ENCODE measurements around the gene NEURL3. TPM values are rescaled to one million over a fixed set of nuclear protein-coding genes. Genes with fewer than 3 reads are reported as not detected.

Gene NEURL3
- total RNA-seq, 1 donor from 2014 or later: 0.75 TPM

GRCh38 chr2:96521219-96521618, 16.1 kb upstream of the NEURL3 start:
- peaks cover 57% of the 10 kb centered on the region for H3K4me1 Mint-ChIP-seq (ENCODE audit: low read depth)
- intact Hi-C loops (cut with micrococcal nuclease): loop anchor here (1.0 kb wide), 1 partner anchor 13 kb away; no protein-coding TSS in a partner anchor
- H3K9me3 Mint-ChIP-seq: peaks cover 17% of the 10 kb centered on the region
- H3K4me3 Mint-ChIP-seq: no peak overlapping the region
- H3K27ac Mint-ChIP-seq: peak overlapping the region; percentile 40
- no peaks in the 10 kb centered on the region for H3K27me3 Mint-ChIP-seq (ENCODE audit: insufficient read depth)
- no peak for DNase-seq (ENCODE audit: low spot score)
- peaks cover 13% of the 10 kb centered on the region for H3K36me3 Mint-ChIP-seq (ENCODE audit: low read depth)

DNA sequence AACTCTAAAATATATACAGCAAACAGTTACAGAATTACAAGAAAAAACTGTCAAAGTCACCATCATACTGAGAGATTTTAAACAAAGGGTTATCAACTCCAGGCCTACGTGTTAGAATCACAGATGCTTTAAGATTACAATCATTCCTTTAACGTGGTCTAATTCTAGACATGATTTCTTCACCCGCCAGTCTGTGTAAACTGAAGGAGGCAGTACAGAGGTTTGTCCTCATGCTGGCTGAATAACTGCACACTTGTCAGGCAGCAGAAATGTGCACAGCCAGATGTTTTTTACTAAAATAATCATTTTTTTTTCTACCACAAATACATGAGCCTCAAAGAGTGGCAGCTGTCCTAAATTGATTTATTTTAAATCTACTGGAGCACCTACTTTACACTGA, 15.5 kb upstream of the NEURL3 start:
- intact Hi-C loops (cut with micrococcal nuclease): loop anchor here (1.0 kb wide), 1 partner anchor 12 kb away; no protein-coding TSS in a partner anchor
- Mint-ChIP-seq H3K27me3 (ENCODE audit: insufficient read depth) (no peaks in the 10 kb centered on the region), H3K9me3 (peaks cover 22% of the 10 kb centered on the region), H3K36me3 (ENCODE audit: low read depth) (peaks cover 13% of the 10 kb centered on the region), H3K27ac (no peak overlapping the region), H3K4me3 (no peak overlapping the region), H3K4me1 (ENCODE audit: low read depth) (peaks cover 53% of the 10 kb centered on the region)
- DNase-seq (ENCODE audit: low spot score): no peak

DNA sequence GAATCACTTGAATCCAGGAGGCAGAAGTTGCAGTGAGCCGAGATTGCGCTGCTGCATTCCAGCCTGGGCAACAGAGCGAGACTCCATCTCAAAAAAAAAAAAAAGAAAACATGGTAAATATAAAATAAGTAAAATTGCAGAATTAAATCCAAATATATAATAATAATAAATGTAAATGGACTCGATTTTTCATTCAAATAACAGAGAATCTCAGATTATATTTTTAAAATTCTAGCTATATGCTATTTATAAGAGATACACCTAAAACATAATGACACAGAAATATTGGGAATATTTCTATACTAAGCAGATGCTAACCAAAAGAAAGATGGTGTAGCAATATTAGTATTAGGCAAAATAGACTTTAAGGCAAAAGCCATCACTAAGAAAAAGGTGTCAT, 15.1 kb upstream of the NEURL3 start:
- H3K9me3 Mint-ChIP-seq: peaks cover 22% of the 10 kb centered on the region
- peaks cover 13% of the 10 kb centered on the region for H3K36me3 Mint-ChIP-seq (ENCODE audit: low read depth)
- peaks cover 1% of the 10 kb centered on the region for H3K27me3 Mint-ChIP-seq (ENCODE audit: insufficient read depth)
- peaks cover 48% of the 10 kb centered on the region for H3K4me1 Mint-ChIP-seq (ENCODE audit: low read depth)
- DNase-seq (ENCODE audit: low spot score): no peak
- no peak overlapping the region for H3K27ac Mint-ChIP-seq
- H3K4me3 Mint-ChIP-seq: no peak overlapping the region
- intact Hi-C loops (cut with micrococcal nuclease): no loop called here

GRCh38 chr2:96517079-96517478, 11.9 kb upstream of the NEURL3 start:
- H3K27me3 Mint-ChIP-seq (ENCODE audit: insufficient read depth): peaks cover 2% of the 10 kb centered on the region
- H3K27ac Mint-ChIP-seq: no peak overlapping the region
- peaks cover 16% of the 10 kb centered on the region for H3K4me1 Mint-ChIP-seq (ENCODE audit: low read depth)
- H3K36me3 Mint-ChIP-seq (ENCODE audit: low read depth): peaks cover 13% of the 10 kb centered on the region
- DNase-seq (ENCODE audit: low spot score): no peak
- no peak overlapping the region for H3K4me3 Mint-ChIP-seq
- intact Hi-C loops (cut with micrococcal nuclease): no loop called here
- peaks cover 22% of the 10 kb centered on the region for H3K9me3 Mint-ChIP-seq

DNA sequence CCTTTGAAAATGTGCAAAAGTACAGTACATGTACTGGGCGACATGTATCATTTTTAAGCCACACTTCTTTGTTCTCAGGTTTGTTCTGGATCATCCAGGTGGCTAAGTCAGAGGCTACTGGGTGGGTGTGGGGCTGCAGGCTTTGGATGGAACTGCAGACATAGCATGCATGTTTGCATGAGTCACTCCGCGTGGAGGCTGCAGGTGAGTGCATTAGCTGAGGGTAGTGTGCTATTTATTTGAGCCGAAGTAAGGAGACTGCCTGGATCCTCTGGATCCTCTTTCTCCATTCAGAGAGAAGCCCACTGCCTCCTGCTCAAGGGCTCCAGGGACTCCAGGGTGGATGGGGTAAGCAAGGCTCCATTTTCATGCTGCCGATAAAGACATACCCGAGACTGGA, 9.4 kb upstream of the NEURL3 start:
- peaks cover 19% of the 10 kb centered on the region for H3K4me1 Mint-ChIP-seq (ENCODE audit: low read depth)

DNA sequence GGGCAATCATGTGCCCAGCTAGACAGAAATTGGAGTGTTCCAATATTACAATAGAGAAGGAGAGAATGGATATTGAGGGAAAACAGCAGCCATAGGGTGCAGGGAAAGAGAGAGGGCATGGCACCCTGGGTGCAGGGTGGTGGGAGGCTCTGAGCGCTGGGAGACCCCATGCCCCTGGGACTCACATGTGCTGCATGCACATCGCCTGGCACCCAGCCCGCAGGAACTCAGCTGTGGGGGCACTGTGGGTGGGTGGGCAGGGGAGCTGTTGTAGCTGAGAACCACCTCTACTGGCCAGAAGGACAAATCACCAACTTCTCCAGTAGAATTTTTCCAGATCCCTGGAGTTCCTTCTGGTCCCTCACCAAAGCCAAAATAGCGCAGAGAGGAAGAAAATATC, 7.2 kb upstream of the NEURL3 start:
- Mint-ChIP-seq H3K4me1 (ENCODE audit: low read depth) (peaks cover 36% of the 10 kb centered on the region), H3K4me3 (no peak overlapping the region), H3K9me3 (peaks cover 11% of the 10 kb centered on the region), H3K27ac (no peak overlapping the region), H3K27me3 (ENCODE audit: insufficient read depth) (peaks cover 4% of the 10 kb centered on the region), H3K36me3 (ENCODE audit: low read depth) (peaks cover 8% of the 10 kb centered on the region)
- intact Hi-C loops (cut with micrococcal nuclease): no loop called here
- no peak for DNase-seq (ENCODE audit: low spot score)

More for the DNA sequence above, 9.4 kb upstream of the NEURL3 start:
- Mint-ChIP-seq H3K27ac (no peak overlapping the region), H3K4me3 (no peak overlapping the region), H3K9me3 (peaks cover 22% of the 10 kb centered on the region), H3K27me3 (ENCODE audit: insufficient read depth) (peaks cover 4% of the 10 kb centered on the region), H3K36me3 (ENCODE audit: low read depth) (peaks cover 13% of the 10 kb centered on the region)
- intact Hi-C loops (cut with micrococcal nuclease): no loop called here
- DNase-seq (ENCODE audit: low spot score): no peak

DNA sequence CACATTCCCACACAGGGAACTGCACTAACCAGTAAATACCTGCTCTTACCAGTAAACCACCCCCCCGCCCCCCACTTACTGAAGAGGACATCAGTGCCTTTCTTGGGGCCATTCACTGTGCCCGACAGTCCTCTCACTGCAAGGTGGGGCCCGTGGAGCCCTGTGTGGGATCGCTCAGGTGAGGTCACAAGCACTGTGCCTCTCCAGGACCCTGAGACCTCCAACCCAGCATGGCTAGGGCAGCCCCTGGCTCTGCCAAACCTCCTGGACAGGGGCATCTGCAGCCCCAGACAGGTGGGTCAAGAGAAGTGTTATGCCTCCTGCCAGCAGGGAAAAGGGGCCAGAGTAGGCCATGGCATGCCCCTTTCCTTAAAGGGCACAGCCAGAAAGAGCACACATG, 6.7 kb upstream of the NEURL3 start:
- intact Hi-C loops (cut with micrococcal nuclease): no loop called here
- H3K4me1 Mint-ChIP-seq (ENCODE audit: low read depth): peaks cover 41% of the 10 kb centered on the region
- no peak for DNase-seq (ENCODE audit: low spot score)
- no peak overlapping the region for H3K27ac Mint-ChIP-seq
- peaks cover 4% of the 10 kb centered on the region for H3K27me3 Mint-ChIP-seq (ENCODE audit: insufficient read depth)
- peaks cover 6% of the 10 kb centered on the region for H3K9me3 Mint-ChIP-seq
- H3K4me3 Mint-ChIP-seq: no peak overlapping the region
- peaks cover 3% of the 10 kb centered on the region for H3K36me3 Mint-ChIP-seq (ENCODE audit: low read depth)

DNA sequence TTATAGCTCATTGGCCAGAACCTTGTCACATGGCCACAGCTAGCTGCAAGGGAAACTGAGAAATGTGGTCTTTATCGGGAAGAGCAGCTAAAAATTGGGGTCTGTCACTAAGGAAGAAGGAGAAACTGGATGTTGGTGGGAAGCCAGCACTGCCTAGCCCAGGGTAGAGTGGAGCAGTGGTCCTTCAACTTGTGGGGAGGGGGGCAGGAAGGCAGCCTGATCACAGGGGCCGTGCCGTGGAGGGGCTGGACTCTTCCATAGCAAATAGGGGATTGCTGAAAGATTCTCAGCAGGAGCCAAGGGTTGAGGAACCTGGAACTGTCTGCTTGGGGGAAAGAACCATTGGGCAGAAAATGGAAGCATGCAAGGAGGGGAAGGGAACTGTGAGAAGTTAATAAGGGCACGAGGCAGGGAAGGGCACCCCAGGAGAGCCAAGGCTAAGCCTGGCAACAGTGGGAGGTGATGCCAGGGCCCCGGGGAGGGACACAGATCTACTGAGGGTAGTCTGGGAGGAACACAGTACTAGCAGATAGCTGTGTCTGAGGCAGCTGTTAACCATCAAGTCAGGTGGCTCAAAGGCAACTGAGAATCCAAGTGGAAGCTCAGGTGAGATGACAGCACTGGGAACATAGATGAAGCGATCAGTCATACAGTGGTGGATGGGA, 5.9 kb upstream of the NEURL3 start:
- Mint-ChIP-seq H3K4me1 (ENCODE audit: low read depth) (peaks cover 44% of the 10 kb centered on the region), H3K36me3 (ENCODE audit: low read depth) (no peaks in the 10 kb centered on the region), H3K27me3 (ENCODE audit: insufficient read depth) (peaks cover 4% of the 10 kb centered on the region), H3K4me3 (no peak overlapping the region), H3K9me3 (peaks cover 4% of the 10 kb centered on the region), H3K27ac (peak overlapping the region; percentile 5)
- DNase-seq (ENCODE audit: low spot score): no peak
- intact Hi-C loops (cut with micrococcal nuclease): no loop called here

- no peaks in the 10 kb centered on the region for H3K9me3 Mint-ChIP-seq
- H3K27ac Mint-ChIP-seq: no peak overlapping the region
- no peaks in the 10 kb centered on the region for H3K36me3 Mint-ChIP-seq (ENCODE audit: low read depth)
- H3K27me3 Mint-ChIP-seq (ENCODE audit: insufficient read depth): peaks cover 3% of the 10 kb centered on the region
- no peak overlapping the region for H3K4me3 Mint-ChIP-seq
- intact Hi-C loops (cut with micrococcal nuclease): loop anchor here (1.0 to 5.0 kb wide), 3 partner anchors 14 to 42 kb away; partner anchors contain the start of gene ARID5A
- peaks cover 56% of the 10 kb centered on the region for H3K4me1 Mint-ChIP-seq (ENCODE audit: low read depth)
- no peak for DNase-seq (ENCODE audit: low spot score)
Measured at GRCh38 chr2:96509847-96510230, 4.7 kb upstream of the NEURL3 start.

- intact Hi-C loops (cut with micrococcal nuclease): loop anchor here (1.0 to 5.0 kb wide), 3 partner anchors 15 to 43 kb away; partner anchors contain the start of gene ARID5A
- Mint-ChIP-seq H3K36me3 (ENCODE audit: low read depth) (no peaks in the 10 kb centered on the region), H3K27ac (no peak overlapping the region), H3K27me3 (ENCODE audit: insufficient read depth) (peaks cover 3% of the 10 kb centered on the region), H3K4me3 (peak overlapping the region; percentile 26), H3K9me3 (no peaks in the 10 kb centered on the region), H3K4me1 (ENCODE audit: low read depth) (peaks cover 57% of the 10 kb centered on the region)
- peak; percentile 46 for DNase-seq (ENCODE audit: low spot score)
Measured at GRCh38 chr2:96509114-96509846, 4.1 kb upstream of the NEURL3 start.

GRCh38 chr2:96508521-96509113, 3.5 kb upstream of the NEURL3 start:
- DNase-seq (ENCODE audit: low spot score): no peak
- Mint-ChIP-seq H3K27ac (no peak overlapping the region), H3K4me1 (ENCODE audit: low read depth) (peaks cover 57% of the 10 kb centered on the region), H3K27me3 (ENCODE audit: insufficient read depth) (peaks cover 3% of the 10 kb centered on the region), H3K4me3 (peak overlapping the region; percentile 26), H3K9me3 (no peaks in the 10 kb centered on the region), H3K36me3 (ENCODE audit: low read depth) (no peaks in the 10 kb centered on the region)
- intact Hi-C loops (cut with micrococcal nuclease): loop anchor here (1.0 to 5.0 kb wide), 10 partner anchors 13 to 203 kb away; partner anchors contain the start of genes ARID5A and SNRNP200

GRCh38 chr2:96507957-96508520, 2.9 kb upstream of the NEURL3 start:
- DNase-seq (ENCODE audit: low spot score): peak; percentile 82
- no peak overlapping the region for H3K27ac Mint-ChIP-seq
- peaks cover 3% of the 10 kb centered on the region for H3K27me3 Mint-ChIP-seq (ENCODE audit: insufficient read depth)
- H3K4me1 Mint-ChIP-seq (ENCODE audit: low read depth): peaks cover 57% of the 10 kb centered on the region
- H3K36me3 Mint-ChIP-seq (ENCODE audit: low read depth): no peaks in the 10 kb centered on the region
- H3K4me3 Mint-ChIP-seq: peak overlapping the region; percentile 77
- intact Hi-C loops (cut with micrococcal nuclease): loop anchor here (1.0 to 5.0 kb wide), 9 partner anchors 13 to 203 kb away; partner anchors contain the start of genes ARID5A and SNRNP200
- no peaks in the 10 kb centered on the region for H3K9me3 Mint-ChIP-seq
